Spleen (tissue), 7 donors: ENCODE results near the gene SLC2A9.

Source experiments
- CTCF ChIP-seq, 11 experiments: fragments of 200-600 bp in 7 of 11; fragments of 450-650 bp in 4 of 11; sonication (generic) in 4 of 11; IDR thresholded peaks in 8 of 11; conservative IDR thresholded peaks in 3 of 11; 1 replicate in 7 of 11; 2 replicates in 4 of 11; pipeline versions ENCODE4 v1.4.0 to v1.8.0; 2016 to 2021; ENCODE audit warnings: antibody characterized with exemption in 11 of 11, inconsistent platforms in 4 of 11, mild to moderate bottlenecking in 1 of 11
- POLR2A ChIP-seq, 3 donors: fragments of 450-650 bp; IDR thresholded peaks; one replicate each; pipeline ENCODE4 v1.5.1; 2017; ENCODE audit warnings: antibody characterized with exemption in 3 of 3, mild to moderate bottlenecking in 1 of 3
- POLR2AphosphoS5 ChIP-seq, 3 donors: sonication (generic); formaldehyde crosslinking; IDR thresholded peaks; one replicate each; pipeline ENCODE4 v1.5.1; 2017; ENCODE audit warnings: antibody characterized with exemption in 3 of 3
- donor health status: DM: no; HTN: no; CAD: no; lungs with moderate emphysema.
- donor health status: DM: no; HTN: no; CAD: no.
- donor health status: DM: no; HTN: no; CAD: no.

- TF ChIP-seq POLR2A (IDR thresholded peaks at IDR 0.05) (no peak), POLR2AphosphoS5 (IDR thresholded peaks at IDR 0.05) (no peak), CTCF (IDR thresholded peaks at IDR 0.05 in 8 of 11, conservative IDR thresholded peaks at IDR 0.05 in 3 of 11) (no peak)
Measured at GRCh38 chr4:9895333-9895705, 126.0 kb downstream of the SLC2A9 start.
